Loucy (cell line): ENCODE results near the gene ZNF860.

Experiments
- CTCF ChIP-seq: fragments of 200-600 bp; sonication (generic); conservative IDR thresholded peaks from 2 replicates; pipeline ENCODE4 v1.5.1; 2014; ENCODE audit warnings: mild to moderate bottlenecking, antibody characterized with exemption, low read length
- EZH2phosphoT487 ChIP-seq: fragments of 200-600 bp; IDR thresholded peaks from 2 replicates; pipeline ENCODE4 v1.6.1; 2018; ENCODE audit warnings: antibody characterized with exemption, mild to moderate bottlenecking, moderate library complexity, borderline replicate concordance

- TF ChIP-seq CTCF = no peak
- no peak for TF ChIP-seq EZH2phosphoT487
Observed at GRCh38 chr3:31973081-31973480, 8.5 kb upstream of the ZNF860 start.
